AG04449 (cell line): ENCODE results near the gene BAIAP2.

ENCODE experiments used
- CTCF ChIA-PET: fragments of 350-600 bp; formaldehyde crosslinking; extraction: SDS; loops from one replicate; lab custom pipeline; 2021; ENCODE audit warnings: antibody characterized with exemption; lab: Yijun Ruan, JAX
- POLR2A ChIA-PET: fragments of 400-600, 350-600 bp; formaldehyde crosslinking; extraction: SDS; loops from one replicate; lab custom pipeline; 2020; ENCODE audit warnings: antibody characterized with exemption, inconsistent platforms; lab: Yijun Ruan, JAX
- DNase-seq: peaks from one replicate; pipeline ENCODE4 v3.0.0-alpha.2; 2010; ENCODE audit warnings: low read depth, low spot score
- H3K4me3 ChIP-seq: 2 replicates; pipeline ENCODE4 v1.5.1; 2011; ENCODE audit warnings: low read depth, mild to moderate bottlenecking, control low read depth, low read length
- CTCF ChIP-seq: IDR thresholded peaks from one replicate; pipeline ENCODE4 v1.5.1; 2011; ENCODE audit warnings: mild to moderate bottlenecking, moderate library complexity, low read length, control low read depth, inconsistent platforms; ENCODE audit not compliant: insufficient read depth; ENCODE audit errors: missing control alignments

BAIAP2 gene

GRCh38 chr17:81056312-81056711 lies 21.4 kb downstream of the BAIAP2 start:
- CTCF ChIA-PET, result interaction anchor here (2.6 kb wide), 1 partner anchor 42 kb away, joined by 10 read pairs; no protein-coding TSS in a partner anchor
- TF ChIP-seq CTCF, result no peak
- POLR2A ChIA-PET, result no interaction called here
- no peak overlapping the region for H3K4me3 ChIP-seq
- no peak for DNase-seq

- no peak for DNase-seq
- POLR2A ChIA-PET, result no interaction called here
- H3K4me3 ChIP-seq, result no peak overlapping the region
- no peak for TF ChIP-seq CTCF
- CTCF ChIA-PET, result interaction anchor here (2.6 kb wide), 1 partner anchor 41 kb away, joined by 10 read pairs; no protein-coding TSS in a partner anchor
Measured at GRCh38 chr17:81057079-81057730, 22.3 kb downstream of the BAIAP2 start.

GRCh38 chr17:81057777-81058176 lies 22.8 kb downstream of the BAIAP2 start:
- no peak overlapping the region for H3K4me3 ChIP-seq
- no peak for TF ChIP-seq CTCF
- ChIA-PET CTCF (interaction anchor here (2.6 kb wide), 1 partner anchor 40 kb away, joined by 10 read pairs; no protein-coding TSS in a partner anchor), POLR2A (no interaction called here)
- no peak for DNase-seq

GRCh38 chr17:81058263-81058871 lies 23.4 kb downstream of the BAIAP2 start:
- no peak for TF ChIP-seq CTCF
- H3K4me3 ChIP-seq, result no peak overlapping the region
- ChIA-PET POLR2A (no interaction called here), CTCF (interaction anchor here (2.6 kb wide), 1 partner anchor 40 kb away, joined by 10 read pairs; no protein-coding TSS in a partner anchor)
- no peak for DNase-seq

GRCh38 chr17:81059026-81059425 lies 24.1 kb downstream of the BAIAP2 start:
- TF ChIP-seq CTCF, result no peak
- no peak for DNase-seq
- no peak overlapping the region for H3K4me3 ChIP-seq
- CTCF ChIA-PET, result interaction anchor here (1.0 to 2.6 kb wide), 3 partner anchors 36 to 39 kb away, joined by 3 to 10 read pairs (median 5); no protein-coding TSS in a partner anchor
- POLR2A ChIA-PET, result no interaction called here

GRCh38 chr17:81060416-81060815 lies 25.5 kb downstream of the BAIAP2 start:
- TF ChIP-seq CTCF, result no peak
- H3K4me3 ChIP-seq, result no peak overlapping the region
- POLR2A ChIA-PET, result no interaction called here
- DNase-seq, result no peak
- CTCF ChIA-PET, result interaction anchor here (1.7 kb wide), 1 partner anchor 37 kb away, joined by 5 read pairs; no protein-coding TSS in a partner anchor
